ENCODE data around the gene IGFLR1.

IGFLR1 gene

DNA sequence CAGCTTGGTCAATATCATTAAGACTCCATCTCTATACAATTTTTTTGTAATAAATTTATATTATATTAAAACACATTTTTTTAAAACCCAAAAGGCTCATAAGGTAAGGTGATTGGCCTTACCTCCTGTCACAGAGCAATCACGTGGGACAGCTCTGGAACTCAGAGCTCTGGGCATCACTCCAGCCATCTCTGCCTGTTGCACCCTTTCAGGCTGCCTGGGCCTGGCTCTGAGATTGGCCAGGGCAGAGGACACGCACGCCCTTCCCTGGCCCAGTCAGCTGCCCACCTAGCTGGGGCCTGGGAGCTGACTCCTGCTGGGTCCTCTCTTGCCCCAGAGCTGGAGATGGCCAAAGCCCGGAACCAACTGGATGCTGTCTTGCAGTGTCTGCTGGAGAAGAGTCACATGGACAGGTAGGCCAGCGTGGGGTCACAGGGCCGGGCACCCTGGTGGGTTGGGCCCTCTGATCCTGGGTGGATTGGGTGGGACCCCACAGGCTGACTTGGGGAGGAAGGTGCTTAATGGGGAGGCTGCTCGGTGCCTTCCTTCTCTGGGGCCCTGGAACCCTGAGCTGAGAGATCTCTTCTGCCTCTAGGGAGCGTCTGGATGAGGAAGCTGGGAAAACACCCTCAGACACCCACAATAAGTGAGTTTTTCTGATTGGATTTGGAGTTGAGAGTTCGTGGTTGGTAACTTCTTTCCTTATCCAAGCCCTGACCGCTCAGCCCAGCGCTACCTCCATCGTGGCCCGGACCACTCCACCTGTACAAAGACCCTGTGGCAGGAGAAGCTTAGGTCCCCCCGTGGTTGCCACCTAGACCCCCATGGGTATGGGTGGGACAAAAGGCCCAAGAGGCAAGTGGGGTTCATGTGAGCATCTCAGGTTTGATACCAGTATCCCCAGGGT is 9.8 kb upstream of the IGFLR1 start:
- Histone ChIP-seq H3K27ac (ENCODE audit: low read depth, low read length) (no peak overlapping the region), H3K27me3 (ENCODE audit: control insufficient read depth in 1 of 2, insufficient read depth in 2 of 2, low read length in 2 of 2) (no peaks in the 10 kb centered on the region), H3K9ac (ENCODE audit: low read length) (no peak overlapping the region), H3K4me3 (ENCODE audit: low read depth in 1 of 2, low read length in 2 of 2) (no peak overlapping the region), H3K4me1 (ENCODE audit: insufficient read depth, low read length) (peaks cover 33% of the 10 kb centered on the region), H3K36me3 (ENCODE audit: insufficient read depth, low read length) (peaks cover 22% of the 10 kb centered on the region), H3K9me3 (ENCODE audit: low read length) (no peaks in the 10 kb centered on the region)

DNA sequence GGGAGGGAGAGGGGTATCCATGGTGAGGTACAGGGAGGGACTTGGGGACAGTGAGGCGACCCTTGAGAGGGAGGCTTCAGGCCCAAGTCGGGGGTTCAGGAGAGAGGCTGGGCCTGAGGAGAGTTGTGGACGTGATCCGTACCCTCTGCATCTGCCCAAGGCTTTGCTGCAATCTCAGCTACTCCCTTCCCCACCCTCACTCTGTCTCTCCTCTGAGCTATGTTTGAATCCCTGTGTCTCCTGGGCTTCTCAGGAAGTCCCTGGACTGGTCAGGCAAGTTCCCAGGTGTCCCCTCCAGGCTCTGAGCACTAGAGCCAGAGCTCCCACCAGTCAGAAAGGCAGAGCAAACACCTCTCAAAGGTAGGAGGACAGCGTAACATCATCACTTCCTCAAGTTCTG is 7.9 kb upstream of the IGFLR1 start:
- no peak overlapping the region for H3K9ac ChIP-seq (ENCODE audit: low read length)
- H3K4me1 ChIP-seq (ENCODE audit: insufficient read depth, low read length): peaks cover 44% of the 10 kb centered on the region
- H3K36me3 ChIP-seq (ENCODE audit: insufficient read depth, low read length): peaks cover 22% of the 10 kb centered on the region
- no peak overlapping the region for H3K27ac ChIP-seq (ENCODE audit: low read depth, low read length)
- no peak overlapping the region for H3K4me3 ChIP-seq (ENCODE audit: low read depth in 1 of 2, low read length in 2 of 2)
- H3K9me3 ChIP-seq (ENCODE audit: low read length): no peaks in the 10 kb centered on the region
- H3K27me3 ChIP-seq (ENCODE audit: control insufficient read depth in 1 of 2, insufficient read depth in 2 of 2, low read length in 2 of 2): no peaks in the 10 kb centered on the region

DNA sequence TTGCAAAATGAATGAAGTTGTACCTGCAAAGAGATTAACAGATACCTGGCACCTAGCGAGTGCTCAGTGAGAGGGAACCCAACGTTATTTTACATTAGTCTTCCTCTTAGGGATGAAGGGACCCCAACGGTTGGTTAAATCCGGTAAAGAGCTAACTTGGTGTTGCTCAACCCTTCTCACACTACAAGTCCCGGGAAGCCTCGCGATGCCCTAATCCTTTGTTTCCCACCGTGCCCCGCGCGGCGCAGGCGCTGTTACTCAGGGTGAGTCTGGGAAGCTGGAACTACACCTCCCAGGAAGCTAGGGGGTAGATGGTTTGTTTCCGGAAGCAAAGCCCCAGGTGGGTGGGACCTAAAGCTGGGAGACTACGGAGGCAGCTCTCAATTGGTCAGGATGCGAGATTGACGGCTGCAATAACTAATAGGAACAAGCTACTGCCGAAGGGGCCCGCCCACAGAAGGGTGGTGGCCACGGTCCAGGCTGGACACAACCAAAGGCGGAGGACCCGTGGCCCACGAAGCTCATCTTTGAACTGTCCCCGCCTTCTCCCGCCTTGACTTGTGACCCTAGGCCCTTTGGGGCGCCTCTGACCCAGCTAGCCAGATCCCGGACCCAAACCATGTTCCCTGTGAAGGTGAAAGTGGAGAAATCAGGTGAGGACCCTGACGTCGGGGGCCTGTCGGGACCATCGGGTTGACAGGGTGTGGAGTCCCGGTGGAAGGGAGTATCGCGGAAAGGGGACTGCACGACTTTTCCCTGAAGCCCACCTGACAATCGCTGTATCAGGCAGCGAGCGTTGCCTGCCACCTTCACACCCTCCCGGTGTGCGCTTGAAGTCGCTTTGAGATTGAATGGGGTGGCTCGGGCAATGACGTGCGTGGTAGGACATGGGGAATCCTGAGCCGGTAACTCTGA is 6.1 kb upstream of the IGFLR1 start, which contains the start of gene LIN37:
LIN37 (plus strand) TSS at position 471 of the 915 bp plus-strand sequence; CDS start at position 620, 149 bp downstream.
- Histone ChIP-seq H3K36me3 (ENCODE audit: insufficient read depth, low read length) (peaks cover 11% of the 10 kb centered on the region), H3K27me3 (ENCODE audit: control insufficient read depth in 1 of 2, insufficient read depth in 2 of 2, low read length in 2 of 2) (no peaks in the 10 kb centered on the region), H3K9me3 (ENCODE audit: low read length) (no peaks in the 10 kb centered on the region), H3K9ac (ENCODE audit: low read length) (peak within 1 kb of the TSS; percentile 93), H3K27ac (ENCODE audit: low read depth, low read length) (peak within 1 kb of the TSS; percentile 99), H3K4me3 (ENCODE audit: low read depth in 1 of 2, low read length in 2 of 2) (peak within 1 kb of the TSS; percentile 96 to 99), H3K4me1 (ENCODE audit: insufficient read depth, low read length) (peaks cover 36% of the 10 kb centered on the region)

DNA sequence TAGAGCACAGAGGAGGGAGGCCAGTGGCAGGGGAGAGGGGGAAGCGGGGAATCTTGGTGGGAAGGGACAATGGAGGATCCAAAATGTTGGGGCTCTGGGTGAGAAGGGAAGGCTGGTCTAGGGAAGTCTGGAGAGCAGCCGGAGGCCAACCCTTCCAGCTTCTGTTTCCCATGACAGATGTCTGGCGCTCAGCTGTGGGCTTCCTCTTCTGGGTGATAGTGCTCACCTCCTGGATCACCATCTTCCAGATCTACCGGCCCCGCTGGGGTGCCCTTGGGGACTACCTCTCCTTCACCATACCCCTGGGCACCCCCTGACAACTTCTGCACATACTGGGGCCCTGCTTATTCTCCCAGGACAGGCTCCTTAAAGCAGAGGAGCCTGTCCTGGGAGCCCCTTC is 4.3 kb upstream of the IGFLR1 start:
- H3K9ac ChIP-seq (ENCODE audit: low read length): peak overlapping the region; percentile 84
- H3K36me3 ChIP-seq (ENCODE audit: insufficient read depth, low read length): peaks cover 6% of the 10 kb centered on the region
- H3K9me3 ChIP-seq (ENCODE audit: low read length): no peaks in the 10 kb centered on the region
- H3K27me3 ChIP-seq (ENCODE audit: control insufficient read depth in 1 of 2, insufficient read depth in 2 of 2, low read length in 2 of 2): no peaks in the 10 kb centered on the region
- H3K4me1 ChIP-seq (ENCODE audit: insufficient read depth, low read length): peaks cover 36% of the 10 kb centered on the region
- no peak overlapping the region for H3K27ac ChIP-seq (ENCODE audit: low read depth, low read length)
- peak overlapping the region in 1 of 2 donors; percentile 94 for H3K4me3 ChIP-seq (ENCODE audit: low read depth in 1 of 2, low read length in 2 of 2)

DNA sequence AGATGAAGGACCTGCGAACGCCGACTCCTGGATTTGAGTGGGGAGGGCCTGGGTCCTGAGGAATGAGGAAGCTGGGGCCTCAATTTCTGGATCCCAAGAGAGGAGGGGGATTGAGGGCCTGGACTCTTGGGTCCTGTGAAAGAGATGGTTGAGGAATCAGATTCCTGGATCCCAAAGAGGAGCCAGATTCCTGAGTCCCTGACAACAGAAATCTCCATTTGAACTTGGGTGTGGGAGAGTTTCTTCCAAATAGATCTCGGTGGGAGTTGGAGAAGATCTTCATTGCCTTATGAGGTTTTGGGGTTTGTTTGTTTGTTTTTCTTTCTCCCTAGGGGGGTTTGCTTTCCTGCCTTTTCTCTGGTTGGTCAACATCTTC is 3.8 kb upstream of the IGFLR1 start:
- Histone ChIP-seq H3K4me3 (ENCODE audit: low read depth in 1 of 2, low read length in 2 of 2) (peak overlapping the region; percentile 53 to 94), H3K9me3 (ENCODE audit: low read length) (no peaks in the 10 kb centered on the region), H3K9ac (ENCODE audit: low read length) (peak overlapping the region; percentile 84), H3K4me1 (ENCODE audit: insufficient read depth, low read length) (peaks cover 36% of the 10 kb centered on the region), H3K27ac (ENCODE audit: low read depth, low read length) (peak overlapping the region; percentile 100), H3K27me3 (ENCODE audit: control insufficient read depth in 1 of 2, insufficient read depth in 2 of 2, low read length in 2 of 2) (no peaks in the 10 kb centered on the region), H3K36me3 (ENCODE audit: insufficient read depth, low read length) (peaks cover 6% of the 10 kb centered on the region)

DNA sequence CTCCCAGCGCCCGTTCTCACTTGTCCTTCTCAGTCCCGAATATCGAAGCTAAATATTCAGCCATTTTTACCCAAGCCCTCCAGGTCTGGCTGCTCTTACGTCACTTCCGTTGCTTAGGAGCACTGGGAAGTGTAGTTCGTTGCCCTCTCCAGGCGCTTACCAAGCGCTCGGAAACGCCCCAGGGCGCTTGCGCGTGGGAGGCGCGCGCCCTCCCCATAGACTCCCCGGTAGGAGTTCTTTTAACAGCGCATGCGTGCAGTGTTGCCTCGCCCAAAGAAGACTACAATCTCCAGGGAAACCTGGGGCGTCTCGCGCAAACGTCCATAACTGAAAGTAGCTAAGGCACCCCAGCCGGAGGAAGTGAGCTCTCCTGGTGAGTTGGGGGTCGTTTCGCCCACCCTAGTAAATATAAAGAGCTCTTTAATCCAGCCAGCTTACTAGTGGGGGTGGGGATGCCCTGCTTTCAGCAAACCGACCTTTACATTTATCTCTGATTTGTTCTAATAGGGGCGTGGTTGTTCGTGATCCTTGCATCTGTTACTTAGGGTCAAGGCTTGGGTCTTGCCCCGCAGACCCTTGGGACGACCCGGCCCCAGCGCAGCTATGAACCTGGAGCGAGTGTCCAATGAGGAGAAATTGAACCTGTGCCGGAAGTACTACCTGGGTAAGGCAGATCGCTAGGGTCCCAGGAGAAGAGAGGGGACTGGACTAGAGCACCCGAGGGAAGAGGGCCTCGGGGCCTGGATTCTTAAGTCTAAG is 3.3 kb upstream of the IGFLR1 start, which contains the start of the genes PSENEN and U2AF1L4:
PSENEN (plus strand) TSS at position 324 of the 759 bp plus-strand sequence; CDS start at position 604, 280 bp downstream.
U2AF1L4 (minus strand) TSS at position 91 of the 759 bp plus-strand sequence; CDS start at position 64, 27 bp downstream.
- Histone ChIP-seq H3K9ac (ENCODE audit: low read length) (peak within 1 kb of the TSS; percentile 84), H3K4me1 (ENCODE audit: insufficient read depth, low read length) (peaks cover 39% of the 10 kb centered on the region), H3K27me3 (ENCODE audit: control insufficient read depth in 1 of 2, insufficient read depth in 2 of 2, low read length in 2 of 2) (no peaks in the 10 kb centered on the region), H3K36me3 (ENCODE audit: insufficient read depth, low read length) (peaks cover 6% of the 10 kb centered on the region), H3K27ac (ENCODE audit: low read depth, low read length) (peak within 1 kb of the TSS; percentile 100), H3K4me3 (ENCODE audit: low read depth in 1 of 2, low read length in 2 of 2) (peak within 1 kb of the TSS; percentile 90 to 94), H3K9me3 (ENCODE audit: low read length) (no peaks in the 10 kb centered on the region)

DNA sequence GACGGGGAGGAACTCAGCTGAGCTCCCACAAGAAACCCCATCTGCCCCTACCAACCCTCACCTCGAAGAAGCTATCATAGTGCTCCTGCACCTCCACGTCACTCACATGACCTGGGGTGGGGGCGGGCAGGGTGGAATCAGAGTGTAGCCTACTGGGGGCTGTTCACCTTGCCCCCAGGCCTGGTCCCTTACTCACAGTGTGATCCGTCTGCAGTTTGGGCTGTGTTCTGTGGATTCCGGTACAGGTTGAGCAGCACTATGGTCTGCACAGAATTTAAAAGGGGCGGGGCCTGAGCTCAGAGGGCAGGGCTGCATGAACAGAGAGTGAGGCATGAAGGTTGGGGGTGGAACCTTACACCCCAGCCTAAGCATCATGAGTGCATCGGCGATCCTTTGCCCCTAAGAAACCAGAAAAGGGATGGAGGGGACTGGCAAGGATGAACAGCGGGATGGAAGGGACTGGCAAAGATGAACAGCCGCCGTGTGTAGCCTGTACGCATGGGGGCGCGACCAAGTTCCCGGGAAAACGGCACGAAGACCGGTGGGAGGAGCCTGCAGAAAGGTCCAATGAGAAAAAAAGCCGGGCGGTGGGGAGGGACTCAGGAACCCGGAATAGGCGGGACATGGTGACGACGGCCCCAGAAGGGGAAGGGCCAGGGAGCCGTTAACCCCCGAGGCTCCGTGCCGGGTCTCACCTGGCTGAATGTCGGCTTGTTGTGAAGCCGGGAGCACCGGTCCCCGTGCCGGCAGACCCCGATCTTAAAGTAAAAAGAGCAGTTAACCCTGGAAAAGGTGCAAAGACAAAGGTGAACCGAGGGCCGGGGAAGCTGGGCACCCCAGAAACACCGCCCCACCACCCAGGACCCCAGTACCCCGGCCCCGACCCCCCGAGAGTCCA is 2.4 kb upstream of the IGFLR1 start:
- H3K9me3 ChIP-seq (ENCODE audit: low read length): no peaks in the 10 kb centered on the region
- peak overlapping the region; percentile 90 to 94 for H3K4me3 ChIP-seq (ENCODE audit: low read depth in 1 of 2, low read length in 2 of 2)
- peaks cover 6% of the 10 kb centered on the region for H3K36me3 ChIP-seq (ENCODE audit: insufficient read depth, low read length)
- no peaks in the 10 kb centered on the region for H3K27me3 ChIP-seq (ENCODE audit: control insufficient read depth in 1 of 2, insufficient read depth in 2 of 2, low read length in 2 of 2)
- H3K4me1 ChIP-seq (ENCODE audit: insufficient read depth, low read length): peaks cover 39% of the 10 kb centered on the region
- H3K9ac ChIP-seq (ENCODE audit: low read length): peak overlapping the region; percentile 84
- H3K27ac ChIP-seq (ENCODE audit: low read depth, low read length): peak overlapping the region; percentile 100

DNA sequence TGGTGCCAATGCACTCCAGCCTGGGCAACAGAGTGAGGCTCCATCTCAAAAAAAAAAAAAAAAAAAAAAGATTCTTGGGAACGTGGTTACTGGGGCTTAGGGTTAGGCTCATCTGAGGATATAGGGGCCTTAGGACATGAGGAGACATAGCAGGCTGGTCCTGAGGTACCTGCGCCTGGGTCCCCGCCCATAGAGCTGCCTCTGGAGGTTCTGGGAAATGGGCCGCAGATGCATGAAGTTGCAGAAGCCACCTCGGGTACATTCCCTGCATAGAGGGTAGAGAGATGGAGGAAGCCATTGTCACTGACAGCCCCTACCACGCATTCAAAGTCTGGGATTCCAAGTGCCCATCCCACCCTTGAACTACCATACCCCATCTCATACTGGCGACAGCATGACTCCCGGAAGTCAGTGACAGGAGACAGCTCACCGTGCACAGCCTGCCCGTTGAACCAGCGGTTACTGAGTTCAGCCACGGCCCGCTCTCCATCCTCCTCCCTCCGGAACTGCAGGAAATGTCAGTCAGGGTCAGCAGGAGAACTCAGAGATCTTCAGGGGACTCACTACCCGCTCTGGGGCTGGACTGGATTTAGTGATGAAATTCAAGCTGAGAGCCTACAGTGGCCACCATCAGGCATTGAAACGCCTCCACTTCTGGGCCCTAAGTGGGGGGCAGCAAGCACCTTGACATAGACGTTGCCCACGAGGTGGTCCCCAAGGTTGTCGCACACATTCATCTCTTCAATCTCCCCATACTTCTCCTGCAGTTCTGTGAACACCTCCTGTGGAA is 1.6 kb upstream of the IGFLR1 start:
- Histone ChIP-seq H3K4me1 (ENCODE audit: insufficient read depth, low read length) (peaks cover 36% of the 10 kb centered on the region), H3K27ac (ENCODE audit: low read depth, low read length) (peak overlapping the region; percentile 100), H3K27me3 (ENCODE audit: control insufficient read depth in 1 of 2, insufficient read depth in 2 of 2, low read length in 2 of 2) (no peaks in the 10 kb centered on the region), H3K9me3 (ENCODE audit: low read length) (no peaks in the 10 kb centered on the region), H3K9ac (ENCODE audit: low read length) (peak overlapping the region; percentile 84), H3K4me3 (ENCODE audit: low read depth in 1 of 2, low read length in 2 of 2) (peak overlapping the region; percentile 90 to 94), H3K36me3 (ENCODE audit: insufficient read depth, low read length) (peaks cover 8% of the 10 kb centered on the region)

DNA sequence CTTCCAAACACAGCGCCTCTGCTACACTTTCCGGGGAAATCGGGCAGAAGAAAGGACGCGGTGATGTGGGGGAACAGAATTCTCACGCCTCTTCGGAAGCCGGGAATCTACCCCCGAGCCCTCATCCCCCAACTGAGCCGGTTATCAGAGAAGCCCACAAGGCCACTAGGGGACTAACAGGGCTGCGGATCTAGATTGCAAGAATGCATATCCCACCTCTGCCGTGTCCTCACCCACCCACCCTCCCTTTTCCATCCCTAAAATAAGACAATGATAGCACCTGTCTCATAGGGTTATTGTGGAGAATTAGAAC is 1.1 kb downstream of the IGFLR1 start:
- Histone ChIP-seq H3K4me3 (ENCODE audit: low read depth in 1 of 2, low read length in 2 of 2) (peak overlapping the region; percentile 38 to 88), H3K27me3 (ENCODE audit: control insufficient read depth in 1 of 2, insufficient read depth in 2 of 2, low read length in 2 of 2) (no peaks in the 10 kb centered on the region), H3K36me3 (ENCODE audit: insufficient read depth, low read length) (peaks cover 33% of the 10 kb centered on the region), H3K9me3 (ENCODE audit: low read length) (no peaks in the 10 kb centered on the region), H3K4me1 (ENCODE audit: insufficient read depth, low read length) (peaks cover 25% of the 10 kb centered on the region), H3K9ac (ENCODE audit: low read length) (peak overlapping the region; percentile 57), H3K27ac (ENCODE audit: low read depth, low read length) (peak overlapping the region; percentile 76)
